Measurements from ENCODE around the gene KIAA0319L.
"Not testable (repeated sequence)": the region's sequence is repeated elsewhere in the genome, so short reads cannot be mapped to it uniquely, and the experiment has no call there.

KIAA0319L gene

GRCh38 chr1:35557118-35557610 is at the start of gene KIAA0319L:
Gene KIAA0319L (minus strand): TSS chr1:35557403. CDS start chr1:35554491, 2,912 bp downstream.
- peak; percentile 76 for DNase-seq

GRCh38 chr1:35605867-35606182 is 48.6 kb upstream of the KIAA0319L start:
- no peak for DNase-seq

- DNase-seq: no peak
These were observed 48.1 kb upstream of the KIAA0319L start for GRCh38 chr1:35605071-35605866.

- DNase-seq: no peak
These were observed 46.7 kb upstream of the KIAA0319L start for GRCh38 chr1:35603941-35604340.

GRCh38 chr1:35603468-35603867 is 46.3 kb upstream of the KIAA0319L start:
- DNase-seq: no peak

- no peak for DNase-seq
These were observed 43.4 kb upstream of the KIAA0319L start for GRCh38 chr1:35600593-35600992.

- DNase-seq: no peak
These were observed 42.2 kb upstream of the KIAA0319L start for GRCh38 chr1:35599411-35599810.

- DNase-seq: no peak
These were observed 41.7 kb upstream of the KIAA0319L start for GRCh38 chr1:35598895-35599294.

- no peak for DNase-seq
These were observed 40.7 kb upstream of the KIAA0319L start for GRCh38 chr1:35597870-35598269.

GRCh38 chr1:35595684-35596083 is 38.5 kb upstream of the KIAA0319L start:
- no peak for DNase-seq

- DNase-seq: no peak
These were observed 37.0 kb upstream of the KIAA0319L start for GRCh38 chr1:35594005-35594760.

GRCh38 chr1:35592991-35593769 is 36.0 kb upstream of the KIAA0319L start:
- peak; percentile 79 for DNase-seq

GRCh38 chr1:35591211-35591610 is 34.0 kb upstream of the KIAA0319L start:
- DNase-seq: no peak

- no peak for DNase-seq
These were observed 33.4 kb upstream of the KIAA0319L start for GRCh38 chr1:35590476-35591040.

- DNase-seq: no peak
These were observed 32.6 kb upstream of the KIAA0319L start for GRCh38 chr1:35589516-35590427.

- no peak for DNase-seq
These were observed 31.2 kb upstream of the KIAA0319L start for GRCh38 chr1:35588197-35588910.

GRCh38 chr1:35587736-35588135 is 30.5 kb upstream of the KIAA0319L start:
- DNase-seq: no peak

GRCh38 chr1:35586808-35587207 is 29.6 kb upstream of the KIAA0319L start:
- DNase-seq: no peak

- DNase-seq: not testable (repeated sequence)
These were observed 28.6 kb upstream of the KIAA0319L start for GRCh38 chr1:35585805-35586204.

GRCh38 chr1:35585281-35585680 is 28.1 kb upstream of the KIAA0319L start:
- DNase-seq: no peak

- DNase-seq: not testable (repeated sequence)
These were observed 24.4 kb upstream of the KIAA0319L start for GRCh38 chr1:35581621-35582020.

Data from MV-4-11 (cell line).